ENCODE results near the gene DUSP15. TPM values are rescaled to one million over a fixed set of nuclear protein-coding genes. Genes with fewer than 3 reads are reported as not detected.

DUSP15 gene
- total and polyA plus RNA-seq, 5 donors from 2014 or later, result not detected

DNA sequence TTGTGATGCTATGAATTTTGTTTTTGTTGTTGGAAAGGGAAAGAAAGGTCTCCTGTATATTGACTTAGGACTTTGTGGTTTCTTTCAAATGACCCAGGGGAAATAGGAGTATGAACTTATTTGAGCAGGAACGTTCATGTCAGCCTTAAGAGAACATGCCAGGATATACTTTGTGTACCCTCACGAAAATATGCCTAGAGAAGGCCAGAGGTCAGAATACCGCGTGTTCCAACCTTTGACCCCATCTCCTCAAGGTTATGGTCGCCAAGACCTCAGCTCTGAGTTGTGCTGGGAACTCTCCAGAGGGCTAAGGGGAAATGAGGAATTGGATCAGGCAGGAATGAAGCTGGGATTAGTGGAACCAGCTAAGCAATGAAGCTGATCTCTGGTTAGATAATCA lies 11.6 kb upstream of the DUSP15 start:
- Mint-ChIP-seq H3K4me3 (peak overlapping the region in 2 of 4 donors; percentile 4 to 89), H3K27me3 (peaks cover 57% of the 10 kb centered on the region), H3K36me3 (no peaks in the 10 kb centered on the region), H3K27ac (no peak overlapping the region), H3K9me3 (peaks cover 0 to 10% (median 0%) of the 10 kb centered on the region in 7 donors), H3K4me1 (peaks cover 5 to 19% (median 10%) of the 10 kb centered on the region in 4 donors)
- Histone ChIP-seq H3K27ac (ENCODE audit: insufficient read depth, low read length, poor library complexity, severe bottlenecking) (no peak overlapping the region), H3K4me1 (ENCODE audit: control insufficient read depth, insufficient read depth, low read length, poor library complexity, severe bottlenecking) (peaks cover 10% of the 10 kb centered on the region), H3K36me3 (ENCODE audit: control insufficient read depth, insufficient read depth, low read length) (no peaks in the 10 kb centered on the region), H3K4me3 (ENCODE audit: low read depth, low read length) (no peak overlapping the region), H3K9me3 (ENCODE audit: control insufficient read depth in 2 of 2, low read length in 2 of 2) (no peaks in the 10 kb centered on the region), H3K27me3 (ENCODE audit: control insufficient read depth, insufficient read depth, low read length) (peaks cover 18% of the 10 kb centered on the region)
- DNase-seq (no peak), ATAC-seq (ENCODE audit: low read depth in 2 of 2) (no peak)

DNA sequence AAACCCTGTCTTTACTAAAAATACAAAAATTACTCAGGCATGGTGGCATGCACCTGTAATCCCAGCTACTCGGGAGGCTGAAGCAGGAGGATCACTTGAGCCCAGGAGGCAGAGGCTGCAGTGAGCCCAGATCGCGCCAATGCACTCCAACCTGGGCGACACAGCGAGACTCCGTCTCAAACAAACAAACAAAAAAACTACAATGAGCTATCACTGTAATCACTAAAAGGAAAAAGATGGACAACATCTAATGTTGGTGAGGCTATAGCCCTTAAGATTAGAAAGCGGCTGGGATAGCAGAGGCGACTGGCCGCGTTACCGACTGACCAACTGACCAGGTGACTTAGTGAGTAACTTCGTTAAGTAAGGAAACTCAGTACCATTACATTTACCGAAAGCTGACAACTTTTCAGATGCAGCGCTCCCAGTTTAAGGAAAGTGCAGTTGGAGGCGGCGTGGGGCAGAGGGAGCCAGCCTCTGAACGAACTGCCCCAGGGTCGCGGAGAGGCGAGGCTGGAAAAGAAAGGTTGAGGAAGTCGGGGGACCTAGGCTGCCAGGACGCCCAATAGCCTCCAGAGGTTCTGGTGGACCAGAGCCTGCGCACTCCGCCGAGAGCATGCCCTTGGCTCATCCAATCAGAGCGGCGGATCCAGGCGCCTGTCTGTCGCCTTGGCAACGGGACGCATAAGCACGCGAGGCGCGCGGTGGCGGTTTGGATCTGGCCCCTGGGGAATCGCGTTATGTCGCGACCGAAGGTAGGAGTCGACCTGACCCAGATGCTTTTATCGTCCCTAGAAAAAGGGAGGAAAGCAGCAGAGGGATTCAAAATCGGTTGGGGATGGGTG lies 9.0 kb upstream of the DUSP15 start:
- DNase-seq (peak; percentile 62 to 85 (median 67)), ATAC-seq (ENCODE audit: low read depth in 2 of 2) (peak; percentile 67 to 77)
- no peak overlapping the region for H3K27ac ChIP-seq (ENCODE audit: insufficient read depth, low read length, poor library complexity, severe bottlenecking)
- H3K9me3 Mint-ChIP-seq, result peaks cover 0 to 8% (median 0%) of the 10 kb centered on the region in 7 donors
- no peaks in the 10 kb centered on the region for H3K36me3 Mint-ChIP-seq
- H3K4me3 Mint-ChIP-seq, result peak overlapping the region; percentile 89 to 98 (median 92)
- H3K9me3 ChIP-seq (ENCODE audit: control insufficient read depth in 2 of 2, low read length in 2 of 2), result no peaks in the 10 kb centered on the region
- peak overlapping the region; percentile 80 for H3K4me3 ChIP-seq (ENCODE audit: low read depth, low read length)
- peaks cover 59% of the 10 kb centered on the region for H3K27me3 Mint-ChIP-seq
- H3K36me3 ChIP-seq (ENCODE audit: control insufficient read depth, insufficient read depth, low read length), result no peaks in the 10 kb centered on the region
- H3K4me1 ChIP-seq (ENCODE audit: control insufficient read depth, insufficient read depth, low read length, poor library complexity, severe bottlenecking), result peaks cover 10% of the 10 kb centered on the region
- H3K27ac Mint-ChIP-seq, result peak overlapping the region in 2 of 3 donors; percentile 42 to 82
- peaks cover 11% of the 10 kb centered on the region for H3K27me3 ChIP-seq (ENCODE audit: control insufficient read depth, insufficient read depth, low read length)
- peaks cover 5 to 19% (median 10%) of the 10 kb centered on the region in 4 donors for H3K4me1 Mint-ChIP-seq

- peaks cover 63% of the 10 kb centered on the region for H3K27me3 Mint-ChIP-seq
- H3K27ac ChIP-seq (ENCODE audit: insufficient read depth, low read length, poor library complexity, severe bottlenecking), result no peak overlapping the region
- DNase-seq (no peak), ATAC-seq (ENCODE audit: low read depth in 2 of 2) (no peak)
- H3K4me1 ChIP-seq (ENCODE audit: control insufficient read depth, insufficient read depth, low read length, poor library complexity, severe bottlenecking), result peaks cover 10% of the 10 kb centered on the region
- H3K4me3 ChIP-seq (ENCODE audit: low read depth, low read length), result no peak overlapping the region
- H3K27ac Mint-ChIP-seq, result no peak overlapping the region
- no peaks in the 10 kb centered on the region for H3K36me3 ChIP-seq (ENCODE audit: control insufficient read depth, insufficient read depth, low read length)
- H3K9me3 Mint-ChIP-seq, result peaks cover 0 to 8% (median 0%) of the 10 kb centered on the region in 7 donors
- no peaks in the 10 kb centered on the region for H3K36me3 Mint-ChIP-seq
- peaks cover 5 to 19% (median 10%) of the 10 kb centered on the region in 4 donors for H3K4me1 Mint-ChIP-seq
- H3K27me3 ChIP-seq (ENCODE audit: control insufficient read depth, insufficient read depth, low read length), result peaks cover 15% of the 10 kb centered on the region
- H3K9me3 ChIP-seq (ENCODE audit: control insufficient read depth in 2 of 2, low read length in 2 of 2), result no peaks in the 10 kb centered on the region
- peak overlapping the region in 2 of 4 donors; percentile 28 to 89 for H3K4me3 Mint-ChIP-seq
These were observed 7.4 kb upstream of the DUSP15 start for GRCh38 chr20:31877684-31878083.

DNA sequence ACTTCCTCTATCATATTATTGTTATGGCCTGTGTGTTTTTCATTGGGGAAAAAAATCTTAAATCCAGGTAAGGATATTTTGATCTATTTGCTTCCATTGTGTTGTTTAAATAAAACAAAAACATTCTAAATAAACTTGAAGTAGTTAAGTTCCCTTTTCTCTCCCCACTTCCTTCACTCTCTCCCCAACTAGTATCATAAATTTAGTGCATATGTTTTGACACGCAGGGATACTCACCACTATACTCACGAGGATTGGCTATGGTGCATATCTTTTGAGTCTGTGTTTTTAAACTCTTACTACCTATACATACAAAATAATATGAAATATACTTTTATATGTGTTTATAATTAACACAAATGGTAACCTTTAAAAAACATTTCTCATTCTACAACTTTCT lies 5.3 kb upstream of the DUSP15 start:
- Histone ChIP-seq H3K27ac (ENCODE audit: insufficient read depth, low read length, poor library complexity, severe bottlenecking) (no peak overlapping the region), H3K9me3 (ENCODE audit: control insufficient read depth in 2 of 2, low read length in 2 of 2) (no peaks in the 10 kb centered on the region), H3K36me3 (ENCODE audit: control insufficient read depth, insufficient read depth, low read length) (no peaks in the 10 kb centered on the region), H3K4me1 (ENCODE audit: control insufficient read depth, insufficient read depth, low read length, poor library complexity, severe bottlenecking) (peaks cover 16% of the 10 kb centered on the region), H3K4me3 (ENCODE audit: low read depth, low read length) (no peak overlapping the region), H3K27me3 (ENCODE audit: control insufficient read depth, insufficient read depth, low read length) (peaks cover 30% of the 10 kb centered on the region)
- ATAC-seq (ENCODE audit: low read depth in 2 of 2) (no peak), DNase-seq (no peak)
- Mint-ChIP-seq H3K9me3 (peaks cover 0 to 8% (median 0%) of the 10 kb centered on the region in 7 donors), H3K4me1 (peaks cover 0 to 18% (median 8%) of the 10 kb centered on the region in 4 donors), H3K4me3 (no peak overlapping the region), H3K27ac (no peak overlapping the region), H3K36me3 (no peaks in the 10 kb centered on the region), H3K27me3 (peaks cover 79% of the 10 kb centered on the region)

GRCh38 chr20:31872406-31872805 lies 2.1 kb upstream of the DUSP15 start:
- Mint-ChIP-seq H3K9me3 (peaks cover 0 to 2% (median 0%) of the 10 kb centered on the region in 7 donors), H3K4me3 (no peak overlapping the region), H3K4me1 (peaks cover 0 to 14% (median 2%) of the 10 kb centered on the region in 4 donors), H3K27me3 (peaks cover 75% of the 10 kb centered on the region), H3K36me3 (no peaks in the 10 kb centered on the region), H3K27ac (no peak overlapping the region)
- no peaks in the 10 kb centered on the region for H3K36me3 ChIP-seq (ENCODE audit: control insufficient read depth, insufficient read depth, low read length)
- no peaks in the 10 kb centered on the region for H3K9me3 ChIP-seq (ENCODE audit: control insufficient read depth in 2 of 2, low read length in 2 of 2)
- DNase-seq (no peak), ATAC-seq (ENCODE audit: low read depth in 2 of 2) (no peak)
- H3K4me1 ChIP-seq (ENCODE audit: control insufficient read depth, insufficient read depth, low read length, poor library complexity, severe bottlenecking), result peaks cover 19% of the 10 kb centered on the region
- no peak overlapping the region for H3K4me3 ChIP-seq (ENCODE audit: low read depth, low read length)
- no peak overlapping the region for H3K27ac ChIP-seq (ENCODE audit: insufficient read depth, low read length, poor library complexity, severe bottlenecking)
- peaks cover 28% of the 10 kb centered on the region for H3K27me3 ChIP-seq (ENCODE audit: control insufficient read depth, insufficient read depth, low read length)

GRCh38 chr20:31871618-31871954 lies 1.3 kb upstream of the DUSP15 start:
- H3K4me3 Mint-ChIP-seq, result peak overlapping the region in 2 of 4 donors; percentile 5 to 75

DNA sequence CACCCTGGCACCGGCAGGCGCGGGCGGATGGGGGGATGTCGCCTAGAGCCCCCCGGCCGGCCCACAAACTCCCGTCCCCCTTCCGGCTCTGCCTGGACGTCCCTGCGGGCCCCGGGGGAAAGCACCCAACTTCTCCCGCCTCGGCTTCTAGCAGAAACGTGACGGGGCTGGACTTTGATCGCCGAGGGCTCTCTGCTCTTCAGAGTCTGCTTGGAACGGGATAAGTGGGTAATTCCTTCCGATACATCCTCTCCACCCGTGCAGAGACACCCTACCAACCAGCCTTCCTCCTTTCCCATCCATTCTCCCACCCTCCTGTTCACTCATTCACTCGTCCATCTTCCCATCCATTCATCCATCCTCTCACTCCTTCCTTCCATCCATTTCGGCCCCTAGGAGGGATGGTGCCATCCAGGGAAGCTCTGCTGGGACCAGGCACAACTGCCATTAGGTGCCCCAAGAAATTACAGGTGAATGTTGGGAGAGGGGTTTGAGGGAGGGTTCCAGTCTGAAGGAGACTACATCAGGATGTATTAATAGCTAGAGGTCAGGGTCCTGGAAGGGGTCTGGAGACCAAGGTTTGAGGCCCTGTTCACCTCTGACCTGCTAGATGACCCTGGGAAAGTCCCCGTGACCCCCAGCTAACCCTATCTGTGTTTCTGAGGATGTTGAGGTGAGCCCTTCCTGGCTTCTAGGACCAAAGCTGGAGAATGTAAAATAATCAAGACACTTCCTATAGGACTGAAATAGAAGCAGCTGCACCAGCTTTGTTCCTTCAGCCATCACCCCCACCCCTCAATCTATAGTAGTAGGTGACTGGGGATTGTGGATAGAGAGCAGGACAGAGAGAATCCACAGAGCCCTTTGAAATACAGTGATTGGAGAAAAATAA lies 645 bp upstream of the DUSP15 start:
- H3K4me3 Mint-ChIP-seq, result peak overlapping the region; percentile 5 to 81 (median 74)
- no peak overlapping the region for H3K27ac ChIP-seq (ENCODE audit: insufficient read depth, low read length, poor library complexity, severe bottlenecking)
- no peak overlapping the region for H3K4me3 ChIP-seq (ENCODE audit: low read depth, low read length)
- peaks cover 0 to 2% (median 0%) of the 10 kb centered on the region in 7 donors for H3K9me3 Mint-ChIP-seq
- no peaks in the 10 kb centered on the region for H3K36me3 ChIP-seq (ENCODE audit: control insufficient read depth, insufficient read depth, low read length)
- H3K4me1 ChIP-seq (ENCODE audit: control insufficient read depth, insufficient read depth, low read length, poor library complexity, severe bottlenecking), result peaks cover 19% of the 10 kb centered on the region
- H3K9me3 ChIP-seq (ENCODE audit: control insufficient read depth in 2 of 2, low read length in 2 of 2), result no peaks in the 10 kb centered on the region
- peaks cover 0 to 14% (median 2%) of the 10 kb centered on the region in 4 donors for H3K4me1 Mint-ChIP-seq
- H3K27me3 Mint-ChIP-seq, result peaks cover 72% of the 10 kb centered on the region
- H3K27me3 ChIP-seq (ENCODE audit: control insufficient read depth, insufficient read depth, low read length), result peaks cover 28% of the 10 kb centered on the region
- ATAC-seq (ENCODE audit: low read depth in 2 of 2) (no peak), DNase-seq (no peak)
- peak overlapping the region in 1 of 3 donors; percentile 23 for H3K27ac Mint-ChIP-seq
- no peaks in the 10 kb centered on the region for H3K36me3 Mint-ChIP-seq

More at GRCh38 chr20:31871618-31871954, 1.3 kb upstream of the DUSP15 start:
- peaks cover 76% of the 10 kb centered on the region for H3K27me3 Mint-ChIP-seq
- H3K4me1 Mint-ChIP-seq, result peaks cover 0 to 14% (median 2%) of the 10 kb centered on the region in 4 donors
- DNase-seq (no peak), ATAC-seq (ENCODE audit: low read depth in 2 of 2) (no peak)
- Histone ChIP-seq H3K9me3 (ENCODE audit: control insufficient read depth in 2 of 2, low read length in 2 of 2) (no peaks in the 10 kb centered on the region), H3K4me3 (ENCODE audit: low read depth, low read length) (no peak overlapping the region), H3K27ac (ENCODE audit: insufficient read depth, low read length, poor library complexity, severe bottlenecking) (no peak overlapping the region), H3K36me3 (ENCODE audit: control insufficient read depth, insufficient read depth, low read length) (no peaks in the 10 kb centered on the region), H3K4me1 (ENCODE audit: control insufficient read depth, insufficient read depth, low read length, poor library complexity, severe bottlenecking) (peaks cover 19% of the 10 kb centered on the region), H3K27me3 (ENCODE audit: control insufficient read depth, insufficient read depth, low read length) (peaks cover 28% of the 10 kb centered on the region)
- H3K9me3 Mint-ChIP-seq, result peaks cover 0 to 2% (median 0%) of the 10 kb centered on the region in 7 donors
- H3K36me3 Mint-ChIP-seq, result no peaks in the 10 kb centered on the region
- no peak overlapping the region for H3K27ac Mint-ChIP-seq

All from CD4-positive, CD25-positive, alpha-beta regulatory T cell (primary cell).